GM19467 (cell line): ENCODE measurements around the gene REPS1.

Source experiments
- ATAC-seq: cut with Tn5 transposase; IDR thresholded peaks from one replicate; pipeline ENCODE4 v1.9.1; 2021; ENCODE audit warnings: mild to moderate bottlenecking, moderate library complexity; ENCODE audit not compliant: unreplicated experiment

The REPS1 gene

GRCh38 chr6:138865480-138866109 lies 122.5 kb downstream of the REPS1 start:
- ATAC-seq, result no peak

GRCh38 chr6:138864343-138864890 lies 123.6 kb downstream of the REPS1 start:
- no peak for ATAC-seq

- no peak for ATAC-seq
Observed at GRCh38 chr6:138863321-138863720, 124.7 kb downstream of the REPS1 start.

- no peak for ATAC-seq
Observed at GRCh38 chr6:138862456-138862855, 125.6 kb downstream of the REPS1 start.

GRCh38 chr6:138857775-138858174 lies 130.3 kb downstream of the REPS1 start:
- no peak for ATAC-seq

- ATAC-seq, result no peak
Observed at GRCh38 chr6:138856654-138857053, 131.4 kb downstream of the REPS1 start.
